NCI-H2227 treated with DMSO at 0.1 percent for 48 hours (cell line): ENCODE measurements around the gene OCEL1.

Experiments used
- DNase-seq: peaks from one replicate; lab custom pipeline; 2025; lab: John Stamatoyannopoulos, UW

Gene OCEL1

GRCh38 chr19:17210296-17210695, 15.7 kb upstream of the OCEL1 start:
- DNase-seq: no peak

GRCh38 chr19:17211547-17212446, 14.2 kb upstream of the OCEL1 start:
- DNase-seq: no peak

- no peak for DNase-seq
Measured at GRCh38 chr19:17213334-17213733, 12.7 kb upstream of the OCEL1 start.

- peak; percentile 26 for DNase-seq
Measured at GRCh38 chr19:17214508-17215126, 11.4 kb upstream of the OCEL1 start.

GRCh38 chr19:17215127-17215971, 10.7 kb upstream of the OCEL1 start, which contains the start of gene USE1:
USE1 (plus strand) TSS chr19:17215357; CDS start chr19:17215406, 49 bp downstream.
- DNase-seq: peak; percentile 94

- DNase-seq: peak; percentile 21
Measured at GRCh38 chr19:17216058-17216670, 9.9 kb upstream of the OCEL1 start.

- DNase-seq: no peak
Measured at GRCh38 chr19:17219286-17219685, 6.7 kb upstream of the OCEL1 start.

- DNase-seq: no peak
Measured at GRCh38 chr19:17220207-17220758, 5.7 kb upstream of the OCEL1 start.

- DNase-seq: no peak
Measured at GRCh38 chr19:17225053-17225452, 973 bp upstream of the OCEL1 start.

- DNase-seq: no peak
Measured at GRCh38 chr19:17227798-17228367, 1.9 kb downstream of the OCEL1 start.

- no peak for DNase-seq
Measured at GRCh38 chr19:17229890-17230289, 3.9 kb downstream of the OCEL1 start.

- no peak for DNase-seq
Measured at GRCh38 chr19:17232258-17232657, 6.2 kb downstream of the OCEL1 start.

GRCh38 chr19:17234911-17235299, 8.9 kb downstream of the OCEL1 start:
- DNase-seq: peak; percentile 5

GRCh38 chr19:17235300-17235970, 9.4 kb downstream of the OCEL1 start:
- DNase-seq: peak; percentile 42

- peak; percentile 45 for DNase-seq
Measured at GRCh38 chr19:17235971-17236777, 10.1 kb downstream of the OCEL1 start.

GRCh38 chr19:17236811-17237543, 11.0 kb downstream of the OCEL1 start:
- DNase-seq: no peak

- DNase-seq: no peak
Measured at GRCh38 chr19:17237747-17238706, 12.0 kb downstream of the OCEL1 start.
